Skeletal muscle satellite cell (primary cell): ENCODE measurements around the gene NCKAP5.

Source experiments
- H3K27me3 ChIP-seq: 2 replicates; pipeline ENCODE4 v1.7.0; 2013; ENCODE audit warnings: low read length; ENCODE audit not compliant: control insufficient read depth, insufficient read depth
- H3K36me3 ChIP-seq: 2 replicates; pipeline ENCODE4 v1.7.0; 2013; ENCODE audit warnings: mild to moderate bottlenecking, control low read depth, low read length; ENCODE audit not compliant: insufficient read depth
- H3K4me1 ChIP-seq: 2 replicates; pipeline ENCODE4 v1.7.0; 2013; ENCODE audit warnings: low read length; ENCODE audit not compliant: control insufficient read depth, insufficient read depth
- H3K4me2 ChIP-seq: 2 replicates; pipeline ENCODE4 v1.7.0; 2013; ENCODE audit warnings: mild to moderate bottlenecking, low read length
- H3K4me3 ChIP-seq: 2 replicates; pipeline ENCODE4 v1.7.0; 2013; ENCODE audit warnings: low read length
- H3K9ac ChIP-seq: 2 replicates; pipeline ENCODE4 v1.7.0; 2013; ENCODE audit warnings: mild to moderate bottlenecking, low read depth, low read length, moderate library complexity
- H3K9me3 ChIP-seq: replicated peaks from 2 replicates; pipeline ENCODE4 v1.7.0; 2013; ENCODE audit warnings: mild to moderate bottlenecking, control low read depth, low read length

Gene NCKAP5

DNA sequence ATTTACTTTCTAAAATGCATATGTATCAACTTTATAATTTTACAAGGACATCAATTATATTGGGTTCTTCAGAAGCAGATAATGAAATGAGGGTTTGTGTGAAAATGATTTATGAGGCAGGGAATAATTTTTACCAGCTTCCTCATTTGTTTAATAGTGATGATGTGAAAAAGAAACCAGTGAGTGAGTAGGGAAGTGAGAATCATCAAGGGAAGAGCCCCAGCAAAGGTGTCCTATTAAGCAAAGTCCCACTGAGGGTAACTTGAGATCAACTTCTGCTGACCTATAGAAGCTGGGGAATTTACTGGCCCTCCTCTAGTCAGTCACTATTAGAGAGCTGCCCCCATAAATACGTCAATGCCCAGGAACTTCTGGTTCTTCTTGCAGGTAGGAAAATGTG lies 631.5 kb downstream of the NCKAP5 start:
- no peaks in the 10 kb centered on the region for H3K36me3 ChIP-seq
- no peaks in the 10 kb centered on the region for H3K9me3 ChIP-seq
- no peaks in the 10 kb centered on the region for H3K4me1 ChIP-seq
- no peak overlapping the region for H3K4me2 ChIP-seq
- H3K9ac ChIP-seq: no peak overlapping the region
- H3K4me3 ChIP-seq: no peak overlapping the region
- no peaks in the 10 kb centered on the region for H3K27me3 ChIP-seq

DNA sequence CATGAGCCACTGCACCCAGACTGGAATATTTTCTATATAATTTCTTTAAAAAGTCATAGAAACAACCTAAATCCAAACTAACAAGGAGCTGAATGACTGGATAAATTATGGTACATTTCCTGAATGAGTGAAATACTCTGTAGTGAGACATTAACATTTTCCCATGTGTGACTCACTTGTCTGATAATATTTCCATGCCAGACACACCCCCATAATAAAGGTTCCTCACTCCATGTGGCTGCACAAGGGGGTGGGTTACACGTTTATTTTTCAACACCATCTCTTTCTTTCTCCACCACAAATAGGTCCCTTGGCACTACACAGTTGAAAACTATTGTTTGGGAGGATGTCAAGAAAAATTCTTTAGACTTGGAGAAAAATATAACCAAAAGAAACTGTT lies 632.0 kb downstream of the NCKAP5 start:
- no peaks in the 10 kb centered on the region for H3K4me1 ChIP-seq
- no peaks in the 10 kb centered on the region for H3K36me3 ChIP-seq
- no peak overlapping the region for H3K4me2 ChIP-seq
- H3K4me3 ChIP-seq: no peak overlapping the region
- no peaks in the 10 kb centered on the region for H3K9me3 ChIP-seq
- H3K9ac ChIP-seq: no peak overlapping the region
- H3K27me3 ChIP-seq: no peaks in the 10 kb centered on the region

- Histone ChIP-seq H3K27me3 (no peaks in the 10 kb centered on the region), H3K9me3 (no peaks in the 10 kb centered on the region)
These were observed 638.5 kb downstream of the NCKAP5 start for GRCh38 chr2:132929786-132930185.

DNA sequence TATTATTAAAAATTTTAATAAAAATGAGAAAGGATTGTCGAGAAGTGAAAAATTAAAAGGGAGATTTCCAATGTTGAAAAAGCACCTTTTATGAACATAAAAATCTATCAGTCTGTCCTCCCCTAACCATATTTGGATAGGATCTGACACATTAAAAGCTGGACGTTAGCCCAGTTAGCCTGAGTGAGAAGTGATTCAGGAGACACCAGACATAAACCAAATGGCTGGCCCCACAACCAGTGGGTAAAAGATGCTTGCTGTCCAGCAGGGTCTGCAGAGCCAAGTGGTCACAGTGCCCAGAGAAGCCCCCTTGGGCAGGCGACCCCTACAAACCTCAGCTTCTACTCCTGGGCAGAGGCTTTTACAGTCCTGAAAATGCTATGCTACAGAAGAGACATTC lies 644.5 kb downstream of the NCKAP5 start:
- Histone ChIP-seq H3K4me2 (no peak overlapping the region), H3K9me3 (no peaks in the 10 kb centered on the region), H3K4me3 (no peak overlapping the region), H3K9ac (no peak overlapping the region), H3K27me3 (no peaks in the 10 kb centered on the region), H3K36me3 (no peaks in the 10 kb centered on the region), H3K4me1 (no peaks in the 10 kb centered on the region)

More at GRCh38 chr2:132929786-132930185, 638.5 kb downstream of the NCKAP5 start:
- H3K36me3 ChIP-seq: no peaks in the 10 kb centered on the region
- H3K9ac ChIP-seq: no peak overlapping the region
- no peak overlapping the region for H3K4me2 ChIP-seq
- no peaks in the 10 kb centered on the region for H3K4me1 ChIP-seq
- H3K4me3 ChIP-seq: no peak overlapping the region

- Histone ChIP-seq H3K36me3 (no peaks in the 10 kb centered on the region), H3K27me3 (no peaks in the 10 kb centered on the region)
These were observed 652.3 kb downstream of the NCKAP5 start for GRCh38 chr2:132915812-132916549.

GRCh38 chr2:132911726-132912724 lies 656.2 kb downstream of the NCKAP5 start:
- H3K9me3 ChIP-seq: no peaks in the 10 kb centered on the region
- H3K27me3 ChIP-seq: no peaks in the 10 kb centered on the region
- no peak overlapping the region for H3K4me2 ChIP-seq
- H3K4me3 ChIP-seq: no peak overlapping the region
- H3K9ac ChIP-seq: no peak overlapping the region
- no peaks in the 10 kb centered on the region for H3K36me3 ChIP-seq
- H3K4me1 ChIP-seq: no peaks in the 10 kb centered on the region

More at GRCh38 chr2:132915812-132916549, 652.3 kb downstream of the NCKAP5 start:
- Histone ChIP-seq H3K4me1 (no peaks in the 10 kb centered on the region), H3K4me2 (no peak overlapping the region), H3K9me3 (no peaks in the 10 kb centered on the region), H3K9ac (no peak overlapping the region), H3K4me3 (no peak overlapping the region)

DNA sequence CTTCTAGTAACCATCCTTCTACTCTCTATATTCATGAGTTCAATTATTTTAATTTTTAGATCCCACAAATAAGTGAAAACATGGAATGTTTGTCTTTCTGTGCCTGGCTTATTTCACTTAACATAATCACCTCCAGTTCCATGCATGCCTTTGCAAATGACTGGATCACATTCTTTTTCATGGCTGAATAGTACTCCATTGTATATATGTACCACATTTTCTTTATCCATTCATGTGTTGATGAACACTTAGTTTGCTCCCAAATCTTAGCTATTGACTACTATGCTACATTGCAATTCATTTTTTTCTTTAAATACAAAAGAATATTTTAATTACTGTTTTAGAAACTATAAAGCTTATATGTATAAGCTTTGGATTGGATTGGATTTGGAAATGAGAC lies 657.8 kb downstream of the NCKAP5 start:
- no peak overlapping the region for H3K4me3 ChIP-seq
- H3K27me3 ChIP-seq: no peaks in the 10 kb centered on the region
- H3K9me3 ChIP-seq: no peaks in the 10 kb centered on the region
- no peaks in the 10 kb centered on the region for H3K4me1 ChIP-seq
- H3K4me2 ChIP-seq: no peak overlapping the region
- no peak overlapping the region for H3K9ac ChIP-seq
- H3K36me3 ChIP-seq: no peaks in the 10 kb centered on the region

DNA sequence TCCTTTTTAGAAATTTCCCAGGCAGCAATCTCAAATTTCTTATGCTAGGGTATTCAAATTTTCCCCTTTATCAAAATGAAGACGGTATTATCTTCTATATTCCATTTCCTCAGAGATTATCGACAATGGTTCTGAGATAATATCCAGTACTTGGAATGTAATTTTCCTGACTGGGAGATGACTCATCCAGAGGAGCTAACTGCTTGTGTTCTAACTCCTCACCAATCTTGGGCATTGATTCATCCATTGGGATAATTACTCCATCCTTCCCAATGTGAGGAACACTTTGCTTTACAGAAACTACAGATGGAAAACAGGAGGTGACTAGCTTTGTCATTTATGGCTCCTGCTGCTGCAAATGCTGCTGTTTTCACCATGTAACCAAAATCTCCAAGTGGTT lies 658.8 kb downstream of the NCKAP5 start:
- H3K4me1 ChIP-seq: no peaks in the 10 kb centered on the region
- H3K4me3 ChIP-seq: no peak overlapping the region
- no peaks in the 10 kb centered on the region for H3K36me3 ChIP-seq
- no peak overlapping the region for H3K4me2 ChIP-seq
- no peak overlapping the region for H3K9ac ChIP-seq
- H3K9me3 ChIP-seq: no peaks in the 10 kb centered on the region
- no peaks in the 10 kb centered on the region for H3K27me3 ChIP-seq

DNA sequence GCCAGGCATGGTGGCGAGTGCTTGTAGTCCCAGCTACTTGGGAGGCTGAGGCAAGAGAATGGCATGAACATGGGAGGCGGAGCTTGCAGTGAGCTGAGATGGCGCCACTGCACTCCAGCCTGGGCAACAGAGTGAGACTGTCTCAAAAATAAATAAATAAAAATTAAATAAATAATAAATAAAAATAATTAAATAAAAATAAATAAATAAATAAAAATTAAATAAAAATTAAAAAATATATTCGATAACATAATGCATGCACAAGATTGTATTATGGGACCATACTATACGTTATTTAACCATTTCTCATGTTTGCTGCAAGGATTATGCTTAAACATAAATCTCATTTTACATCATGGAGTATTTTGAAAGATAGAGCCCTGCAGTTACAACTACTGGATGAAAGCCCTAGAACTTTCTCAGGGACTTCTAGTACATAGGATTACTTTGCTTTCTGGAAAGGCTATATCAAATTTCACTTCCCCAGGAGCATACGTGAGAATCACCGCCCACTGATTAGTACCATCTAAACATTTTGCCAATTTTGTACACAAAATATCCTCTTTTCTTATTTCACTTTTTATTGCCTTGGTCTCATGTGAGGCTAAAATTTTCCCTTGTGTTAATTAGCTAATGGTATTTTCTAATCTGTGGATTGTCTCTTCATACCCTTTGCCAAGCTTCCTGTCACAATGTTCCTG lies 664.0 kb downstream of the NCKAP5 start:
- no peaks in the 10 kb centered on the region for H3K36me3 ChIP-seq

DNA sequence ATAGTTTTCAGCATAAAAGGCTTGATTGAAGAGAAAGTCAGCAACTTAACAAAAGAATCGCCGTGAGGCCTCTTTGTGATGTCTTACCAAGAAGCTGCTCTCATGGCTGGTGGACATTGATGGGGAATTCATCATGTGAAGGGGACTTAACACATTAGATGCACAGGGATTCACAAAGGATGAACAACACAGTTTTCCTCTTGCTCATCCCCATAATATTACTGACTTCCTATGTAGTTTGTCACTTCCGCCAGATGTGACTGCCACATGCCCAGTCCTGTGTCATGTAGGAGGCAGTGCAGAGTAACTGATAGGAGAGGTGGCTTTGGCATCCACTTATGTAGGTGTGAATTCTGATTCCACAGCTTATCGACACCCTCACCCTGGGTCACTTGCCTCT lies 665.6 kb downstream of the NCKAP5 start:
- no peaks in the 10 kb centered on the region for H3K9me3 ChIP-seq
- no peak overlapping the region for H3K9ac ChIP-seq
- H3K36me3 ChIP-seq: no peaks in the 10 kb centered on the region
- H3K4me3 ChIP-seq: no peak overlapping the region
- H3K4me1 ChIP-seq: no peaks in the 10 kb centered on the region
- no peaks in the 10 kb centered on the region for H3K27me3 ChIP-seq
- no peak overlapping the region for H3K4me2 ChIP-seq

More for the DNA sequence above, 664.0 kb downstream of the NCKAP5 start:
- Histone ChIP-seq H3K9me3 (no peaks in the 10 kb centered on the region), H3K27me3 (no peaks in the 10 kb centered on the region), H3K4me2 (no peak overlapping the region), H3K4me3 (no peak overlapping the region), H3K9ac (no peak overlapping the region), H3K4me1 (no peaks in the 10 kb centered on the region)

DNA sequence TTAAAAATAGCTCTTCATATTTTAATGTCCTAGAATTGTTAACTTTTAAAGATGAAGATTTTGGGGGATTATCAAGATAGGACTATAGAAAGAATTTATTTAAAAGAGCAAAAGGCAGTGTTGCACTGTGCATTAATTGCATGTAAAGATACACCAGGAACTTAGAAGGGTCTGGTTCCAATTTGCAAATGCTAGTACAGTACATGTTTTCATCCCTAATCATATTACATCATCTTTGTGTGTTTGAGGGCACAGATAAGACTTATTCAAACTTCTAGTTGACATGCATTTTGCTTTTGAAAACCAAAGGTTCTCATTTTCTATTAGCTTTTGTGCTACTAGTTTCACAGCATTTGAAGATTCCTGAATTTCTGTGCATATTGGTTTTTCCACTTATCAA lies 666.6 kb downstream of the NCKAP5 start:
- Histone ChIP-seq H3K4me1 (no peaks in the 10 kb centered on the region), H3K9me3 (no peaks in the 10 kb centered on the region), H3K4me2 (no peak overlapping the region)

More for the DNA sequence above, 666.6 kb downstream of the NCKAP5 start:
- Histone ChIP-seq H3K36me3 (no peaks in the 10 kb centered on the region), H3K9ac (no peak overlapping the region), H3K4me3 (no peak overlapping the region), H3K27me3 (no peaks in the 10 kb centered on the region)
